Gastroesophageal sphincter (tissue), 4 donors: Measurements from ENCODE around the gene MAP3K1. TPM values are rescaled to one million over a fixed set of nuclear protein-coding genes. Genes with fewer than 3 reads are reported as not detected.

Experiments
- ATAC-seq: fragments of 150-250 bp; one replicate; pipeline ENCODE4 v1.9.1; 2016; ENCODE audit warnings: mild to moderate bottlenecking, moderate library complexity
- H3K27ac ChIP-seq, 4 donors: fragments of 200-600 bp; sonication (generic) in 3 of 4; 1 replicate in 3 of 4; 2 replicates in 1 of 4; pipeline ENCODE4 v1.5.1; 2016 to 2019
- H3K27me3 ChIP-seq: fragments of 200-600 bp; sonication (generic); one replicate; pipeline ENCODE4 v1.5.1; 2019
- H3K36me3 ChIP-seq, 2 donors: fragments of 200-600 bp; sonication (generic); one replicate each; pipeline ENCODE4 v1.5.1; 2019; ENCODE audit warnings: control low read depth in 1 of 2
- H3K4me1 ChIP-seq, 3 donors: fragments of 200-600 bp; sonication (generic); 1 replicate in 2 of 3; 2 replicates in 1 of 3; pipeline ENCODE4 v1.5.1; 2016 to 2019; ENCODE audit warnings: control low read depth in 2 of 3
- H3K4me3 ChIP-seq, 2 donors: fragments of 200-600 bp; sonication (generic); one replicate each; pipeline ENCODE4 v1.5.1; 2019; ENCODE audit warnings: mild to moderate bottlenecking in 1 of 2, moderate library complexity in 1 of 2
- H3K9me3 ChIP-seq, 3 donors: fragments of 200-600 bp; sonication (generic); one replicate each; pipeline ENCODE4 v1.5.1; 2017 to 2019; ENCODE audit warnings: control low read depth in 2 of 3
- CTCF ChIP-seq, 4 experiments: fragments of 200-600 bp in 2 of 4; fragments of 450-650 bp in 2 of 4; sonication (generic) in 1 of 4; IDR thresholded peaks; one replicate each; pipeline ENCODE4 v1.5.1; 2017 to 2019; ENCODE audit warnings: antibody characterized with exemption in 4 of 4, mild to moderate bottlenecking in 2 of 4, moderate library complexity in 2 of 4
- EP300 ChIP-seq: sonication (generic); formaldehyde crosslinking; IDR thresholded peaks from one replicate; pipeline ENCODE4 v1.6.1; 2017; ENCODE audit warnings: antibody characterized with exemption, mild to moderate bottlenecking
- POLR2A ChIP-seq, 2 donors: fragments of 450-650 bp; IDR thresholded peaks; one replicate each; pipeline ENCODE4 v1.6.1; 2017; ENCODE audit warnings: antibody characterized with exemption in 2 of 2, mild to moderate bottlenecking in 2 of 2, moderate library complexity in 1 of 2
- POLR2AphosphoS5 ChIP-seq: sonication (generic); formaldehyde crosslinking; IDR thresholded peaks from one replicate; pipeline ENCODE4 v1.6.1; 2017; ENCODE audit warnings: antibody characterized with exemption
- WGBS, 2 donors: methylation state at CpG; one replicate each; pipeline ENCODE4 v1.1.5; 2018; ENCODE audit warnings: low coverage in 1 of 2; 5-methylcytosine and 5-hydroxymethylcytosine counted together
- total RNA-seq, 4 donors: library from RNA; depleted of rRNA; stranded (reverse); fragments of >200 nt; gene quantifications; one replicate each; pipeline ENCODE4 v1.1.0, GENCODE V29; 2016

The MAP3K1 gene
- total RNA-seq, 4 donors from 2014 or later, result 7.6 to 16.0 (median 9.7) TPM

- ATAC-seq, result no peak
- H3K27ac ChIP-seq, result no peak overlapping the region
- H3K27me3 ChIP-seq, result no peaks in the 10 kb centered on the region
- H3K36me3 ChIP-seq, result peaks cover 0 to 22% of the 10 kb centered on the region in 2 donors
- no peak overlapping the region for H3K4me3 ChIP-seq
- H3K9me3 ChIP-seq, result no peaks in the 10 kb centered on the region
- WGBS, 2 donors, result 71 to 74% methylated on average over 3 to 5 of the region's 5 CpGs
- TF ChIP-seq POLR2AphosphoS5 (no peak), EP300 (no peak), POLR2A (IDR thresholded peaks at IDR 0.05) (no peak), CTCF (IDR thresholded peaks at IDR 0.05) (no peak)
- H3K4me1 ChIP-seq, result peaks cover 5 to 50% (median 5%) of the 10 kb centered on the region in 3 donors
Measured at GRCh38 chr5:56856541-56857178, 41.3 kb downstream of the MAP3K1 start.

- no peak overlapping the region for H3K4me3 ChIP-seq
- H3K36me3 ChIP-seq, result peaks cover 0 to 36% of the 10 kb centered on the region in 2 donors
- H3K9me3 ChIP-seq, result no peaks in the 10 kb centered on the region
- no peak overlapping the region for H3K27ac ChIP-seq
- H3K4me1 ChIP-seq, result peaks cover 0 to 30% (median 0%) of the 10 kb centered on the region in 3 donors
- H3K27me3 ChIP-seq, result no peaks in the 10 kb centered on the region
- no peak for TF ChIP-seq POLR2AphosphoS5
- TF ChIP-seq POLR2A (IDR thresholded peaks at IDR 0.05), result no peak
- no peak for TF ChIP-seq CTCF (IDR thresholded peaks at IDR 0.05)
- no peak for TF ChIP-seq EP300
- WGBS, 2 donors, result 79 to 83% methylated on average over 2 of the region's 2 CpGs
- no peak for ATAC-seq
Measured at GRCh38 chr5:56858777-56859442, 43.6 kb downstream of the MAP3K1 start.

GRCh38 chr5:56861893-56862485, 46.6 kb downstream of the MAP3K1 start:
- ATAC-seq, result no peak
- 87 to 96% methylated on average over 2 to 4 of the region's 4 CpGs for WGBS, 2 donors
- Histone ChIP-seq H3K27ac (no peak overlapping the region), H3K27me3 (no peaks in the 10 kb centered on the region), H3K4me3 (no peak overlapping the region), H3K9me3 (no peaks in the 10 kb centered on the region), H3K4me1 (peaks cover 0 to under 1% (median 0%) of the 10 kb centered on the region in 3 donors), H3K36me3 (peaks cover 0 to 59% of the 10 kb centered on the region in 2 donors)
- TF ChIP-seq CTCF (IDR thresholded peaks at IDR 0.05) (no peak), POLR2AphosphoS5 (no peak), POLR2A (IDR thresholded peaks at IDR 0.05) (no peak), EP300 (no peak)

GRCh38 chr5:56862909-56863308, 47.6 kb downstream of the MAP3K1 start:
- Histone ChIP-seq H3K27me3 (no peaks in the 10 kb centered on the region), H3K36me3 (peaks cover 0 to 63% of the 10 kb centered on the region in 2 donors), H3K4me3 (no peak overlapping the region), H3K27ac (no peak overlapping the region), H3K4me1 (no peaks in the 10 kb centered on the region), H3K9me3 (no peaks in the 10 kb centered on the region)
- no peak for ATAC-seq
- TF ChIP-seq CTCF (IDR thresholded peaks at IDR 0.05) (no peak), EP300 (no peak), POLR2A (IDR thresholded peaks at IDR 0.05) (no peak), POLR2AphosphoS5 (no peak)
- WGBS, 2 donors, result 87 to 100% methylated on average over 3 of the region's 3 CpGs
